Common myeloid progenitor, CD34-positive (primary cell): Measurements from ENCODE around the gene AFG1L.

Experiments
- CTCF ChIA-PET: fragments of 350-600 bp; sonication (Branson Sonifier 250); formaldehyde crosslinking; loops from one replicate; lab custom pipeline; 2021; ENCODE audit warnings: antibody characterized with exemption; lab: Charles Lee
- POLR2A ChIA-PET: fragments of 350-600 bp; sonication (Branson Sonifier 250); formaldehyde crosslinking; loops from one replicate; lab custom pipeline; 2021; ENCODE audit warnings: antibody characterized with exemption; lab: Charles Lee
- DNase-seq, 3 donors: peaks; one replicate each; pipeline versions ENCODE4 v3.0.0 to v3.0.0-alpha.2; 2013
- H3K27ac ChIP-seq, 2 experiments: 1 replicate in 1 of 2; 2 replicates in 1 of 2; pipeline ENCODE4 v1.7.0; 2013; ENCODE audit warnings: inconsistent platforms in 2 of 2, low read length in 2 of 2, mild to moderate bottlenecking in 2 of 2, low read depth in 1 of 2, moderate library complexity in 1 of 2; ENCODE audit not compliant: severe bottlenecking in 2 of 2, insufficient read depth in 1 of 2, poor library complexity in 1 of 2
- H3K27me3 ChIP-seq, 5 experiments: replicated peaks in 2 of 5; 1 replicate in 3 of 5; 2 replicates in 2 of 5; pipeline versions ENCODE4 v1.6.1 to v1.7.0; 2013; ENCODE audit warnings: low read length in 4 of 5, mild to moderate bottlenecking in 2 of 5, moderate library complexity in 2 of 5, inconsistent platforms in 1 of 5; ENCODE audit not compliant: insufficient read depth in 5 of 5, control insufficient read depth in 4 of 5
- H3K36me3 ChIP-seq, 4 experiments: 1 replicate in 2 of 4; 2 replicates in 2 of 4; pipeline versions ENCODE4 v1.6.1 to v1.7.0; 2013; ENCODE audit warnings: low read length in 3 of 4, control low read depth in 1 of 4, mild to moderate bottlenecking in 1 of 4; ENCODE audit not compliant: control insufficient read depth in 4 of 4, insufficient read depth in 4 of 4
- H3K4me1 ChIP-seq, 4 experiments: 1 replicate in 3 of 4; 2 replicates in 1 of 4; pipeline versions ENCODE4 v1.6.1 to v1.7.1; 2013; ENCODE audit warnings: low read length in 3 of 4, mild to moderate bottlenecking in 3 of 4, control low read depth in 1 of 4, inconsistent platforms in 1 of 4, moderate library complexity in 1 of 4; ENCODE audit not compliant: control insufficient read depth in 4 of 4, insufficient read depth in 4 of 4; ENCODE audit errors: control extremely low read depth in 1 of 4
- H3K4me3 ChIP-seq, 7 experiments: 1 replicate in 4 of 7; 2 replicates in 3 of 7; pipeline versions ENCODE4 v1.5.1 to v1.7.0; 2013; ENCODE audit warnings: mild to moderate bottlenecking in 7 of 7, low read length in 6 of 7, moderate library complexity in 6 of 7, inconsistent platforms in 2 of 7, low read depth in 2 of 7, control low read depth in 1 of 7; ENCODE audit not compliant: insufficient read depth in 4 of 7, control insufficient read depth in 1 of 7; ENCODE audit errors: extremely low read depth in 1 of 7
- H3K9me3 ChIP-seq, 5 experiments: 1 replicate in 4 of 5; 2 replicates in 1 of 5; pipeline versions ENCODE4 v1.6.1 to v1.7.1; 2013; ENCODE audit warnings: low read length in 4 of 5, mild to moderate bottlenecking in 2 of 5, inconsistent platforms in 1 of 5, low read depth in 1 of 5, moderate library complexity in 1 of 5; ENCODE audit not compliant: control insufficient read depth in 4 of 5, insufficient read depth in 2 of 5; ENCODE audit errors: control extremely low read depth in 1 of 5
- WGBS: methylation state at CpG from one replicate; pipeline ENCODE4 v1.1.5; 2013; ENCODE audit not compliant: insufficient coverage; 5-methylcytosine and 5-hydroxymethylcytosine counted together

The AFG1L gene

DNA sequence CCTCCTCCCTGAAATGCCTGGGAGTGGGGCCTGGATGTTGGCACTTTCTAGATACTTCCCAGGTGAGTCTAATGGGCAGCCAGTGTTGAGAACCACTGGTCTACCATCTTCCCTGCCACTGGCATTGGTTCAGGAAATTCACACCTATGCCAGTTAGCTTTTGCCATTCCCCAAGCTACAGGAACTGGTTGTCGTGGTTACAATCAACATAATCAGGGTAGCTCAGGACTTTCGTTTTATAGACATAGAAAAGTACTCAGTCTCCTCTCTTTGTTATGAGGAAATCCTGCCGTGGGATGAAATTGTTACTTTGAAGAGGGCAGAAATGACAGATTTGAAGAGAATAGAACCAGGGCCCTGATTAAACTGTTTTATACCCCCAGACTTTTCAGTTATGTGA, 137.9 kb downstream of the AFG1L start:
- H3K36me3 ChIP-seq, result no peaks in the 10 kb centered on the region
- ChIA-PET POLR2A (no interaction called here), CTCF (interaction anchor here (0.6 to 2.4 kb wide), 3 partner anchors 10 to 219 kb away, joined by 3 to 6 read pairs (median 3); no protein-coding TSS in a partner anchor)
- no peak overlapping the region for H3K27ac ChIP-seq
- H3K9me3 ChIP-seq, result no peaks in the 10 kb centered on the region
- peak; percentile 31 to 76 (median 57) for DNase-seq
- no peaks in the 10 kb centered on the region for H3K27me3 ChIP-seq
- peak overlapping the region in 2 of 7 experiments; percentile 15 to 32 for H3K4me3 ChIP-seq
- peaks cover 0 to 9% (median 1%) of the 10 kb centered on the region in 4 experiments for H3K4me1 ChIP-seq
- WGBS, result no CpG with 5 or more reads among the region's 3 CpGs

DNA sequence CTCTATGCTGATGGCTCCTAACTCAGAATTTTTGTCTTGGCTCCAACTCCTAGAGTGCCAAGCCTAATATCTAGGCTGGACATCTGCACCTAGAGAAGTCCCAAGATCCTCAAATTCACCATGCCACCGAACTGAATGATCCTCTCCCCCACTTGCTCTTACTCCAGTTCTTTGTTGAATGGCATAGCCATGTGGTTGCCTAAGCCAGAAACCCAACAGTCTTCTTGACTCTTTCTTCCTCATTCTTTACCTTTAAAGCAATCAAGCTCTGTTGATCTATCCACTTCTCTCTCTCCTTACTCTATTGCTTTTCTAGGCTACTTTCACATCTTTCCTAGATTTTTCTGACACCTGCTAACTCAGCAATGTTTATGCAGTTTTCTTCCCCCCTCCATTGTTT, 139.4 kb downstream of the AFG1L start:
- CTCF ChIA-PET, result interaction anchor here (1.3 to 2.4 kb wide), 2 partner anchors 8 to 187 kb away, joined by 3 to 6 read pairs; no protein-coding TSS in a partner anchor
- H3K36me3 ChIP-seq, result no peaks in the 10 kb centered on the region
- 100% methylated on average over 1 of the region's 1 CpG for WGBS
- no peaks in the 10 kb centered on the region for H3K9me3 ChIP-seq
- no peak overlapping the region for H3K27ac ChIP-seq
- POLR2A ChIA-PET, result no interaction called here
- no peak for DNase-seq
- peaks cover 0 to 9% (median 1%) of the 10 kb centered on the region in 4 experiments for H3K4me1 ChIP-seq
- H3K4me3 ChIP-seq, result no peak overlapping the region
- no peaks in the 10 kb centered on the region for H3K27me3 ChIP-seq

DNA sequence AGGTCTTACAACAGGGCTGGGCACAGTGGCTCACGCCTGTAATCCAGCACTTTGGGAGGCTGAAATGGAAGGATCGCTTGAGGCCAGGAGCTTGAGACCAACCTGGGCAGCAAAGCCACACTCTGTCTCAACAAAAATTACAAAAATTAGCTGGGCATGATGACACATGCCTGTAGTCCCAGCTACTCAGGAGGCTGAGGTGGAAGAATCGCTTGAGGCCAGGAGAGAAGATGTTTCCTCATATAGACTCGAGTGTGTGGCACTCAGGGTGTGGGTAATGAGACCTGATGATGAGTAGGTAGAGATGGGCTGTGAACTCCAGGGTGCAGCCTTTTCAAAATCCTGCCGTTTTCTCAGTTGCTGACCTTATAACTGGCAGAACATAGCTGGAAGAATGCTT, 140.5 kb downstream of the AFG1L start:
- H3K27me3 ChIP-seq, result no peaks in the 10 kb centered on the region
- DNase-seq, result no peak
- H3K4me1 ChIP-seq, result peaks cover 0 to 9% (median 1%) of the 10 kb centered on the region in 4 experiments
- no peaks in the 10 kb centered on the region for H3K9me3 ChIP-seq
- POLR2A ChIA-PET, result no interaction called here
- no peak overlapping the region for H3K4me3 ChIP-seq
- no peaks in the 10 kb centered on the region for H3K36me3 ChIP-seq
- no peak overlapping the region for H3K27ac ChIP-seq
- WGBS, result 90% methylated on average over 3 of the region's 5 CpGs
- CTCF ChIA-PET, result no interaction called here

DNA sequence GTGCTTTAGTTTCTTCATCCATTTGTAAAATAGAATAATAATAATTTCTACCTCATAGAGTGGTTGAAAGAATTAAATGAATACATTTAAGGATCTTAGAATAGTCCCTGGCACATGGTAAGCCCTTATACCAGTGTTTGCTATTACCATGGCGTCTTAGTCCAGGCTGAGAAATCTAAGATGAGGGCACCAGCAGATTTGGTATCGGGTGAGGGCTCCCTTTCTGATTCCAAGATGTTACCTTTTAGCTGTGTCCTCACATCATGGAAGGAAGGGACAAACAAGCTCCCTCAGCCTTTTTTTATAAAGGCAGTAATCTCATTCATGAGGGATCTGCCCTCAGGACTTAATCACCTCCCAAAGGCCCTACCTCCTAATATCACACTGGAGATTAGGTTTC, 141.9 kb downstream of the AFG1L start:
- ChIA-PET POLR2A (no interaction called here), CTCF (no interaction called here)
- Histone ChIP-seq H3K27ac (no peak overlapping the region), H3K36me3 (no peaks in the 10 kb centered on the region), H3K27me3 (no peaks in the 10 kb centered on the region), H3K4me1 (peaks cover 0 to 9% (median 1%) of the 10 kb centered on the region in 4 experiments), H3K9me3 (no peaks in the 10 kb centered on the region), H3K4me3 (no peak overlapping the region)
- no peak for DNase-seq
- 94% methylated on average over 2 of the region's 2 CpGs for WGBS

DNA sequence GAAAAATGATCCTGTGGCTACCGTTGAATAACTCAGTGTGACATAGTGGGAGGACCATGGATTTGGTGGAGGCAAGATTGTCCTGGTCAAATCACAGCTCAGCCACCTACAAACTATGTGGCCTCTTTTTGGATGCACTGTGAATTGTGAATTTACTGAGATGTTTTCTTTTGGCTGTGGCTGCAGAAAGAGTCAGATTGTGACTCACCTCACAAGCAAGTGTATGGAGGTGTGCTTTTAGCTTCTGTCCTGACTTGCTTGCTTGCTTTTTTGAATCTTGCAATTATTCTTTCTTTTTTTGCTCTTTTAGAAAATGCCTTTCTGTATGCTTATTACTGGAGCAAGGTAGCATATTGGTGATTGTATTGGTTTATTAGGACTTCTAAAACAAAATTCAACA, 143.0 kb downstream of the AFG1L start:
- WGBS, result 80% methylated on average over 1 of the region's 1 CpG
- H3K4me3 ChIP-seq, result no peak overlapping the region
- H3K27ac ChIP-seq, result no peak overlapping the region
- ChIA-PET CTCF (no interaction called here), POLR2A (no interaction called here)
- peaks cover 0 to 5% (median under 1%) of the 10 kb centered on the region in 4 experiments for H3K4me1 ChIP-seq
- no peaks in the 10 kb centered on the region for H3K36me3 ChIP-seq
- no peaks in the 10 kb centered on the region for H3K9me3 ChIP-seq
- no peaks in the 10 kb centered on the region for H3K27me3 ChIP-seq
- DNase-seq, result no peak

DNA sequence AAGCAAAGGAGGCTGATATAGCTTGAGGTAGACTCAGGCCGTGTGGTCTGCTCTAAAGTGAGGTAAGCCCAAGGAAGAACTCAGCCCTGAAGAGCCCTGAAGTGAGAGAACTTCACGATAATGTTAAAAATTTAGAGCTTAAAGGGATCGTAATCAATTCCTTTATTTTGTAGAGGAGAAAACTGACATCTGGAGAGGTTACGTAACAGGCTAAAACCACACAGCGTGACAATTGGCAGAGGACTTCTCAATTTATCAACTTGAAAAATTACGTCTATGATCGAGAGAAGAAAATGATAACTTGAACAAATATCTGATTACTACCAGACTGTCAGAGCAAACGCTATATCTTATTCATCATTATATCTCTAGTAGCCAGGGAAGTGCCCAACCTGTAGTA, 144.1 kb downstream of the AFG1L start:
- H3K4me1 ChIP-seq, result no peaks in the 10 kb centered on the region
- WGBS, result 93% methylated on average over 2 of the region's 8 CpGs
- H3K4me3 ChIP-seq, result no peak overlapping the region
- ChIA-PET CTCF (interaction anchor here (1.0 to 1.4 kb wide), 2 partner anchors 9 to 18 kb away, joined by 3 read pairs; no protein-coding TSS in a partner anchor), POLR2A (no interaction called here)
- DNase-seq, result peak in 2 of 3 donors; percentile 48 to 56
- H3K36me3 ChIP-seq, result no peaks in the 10 kb centered on the region
- no peaks in the 10 kb centered on the region for H3K9me3 ChIP-seq
- no peak overlapping the region for H3K27ac ChIP-seq
- no peaks in the 10 kb centered on the region for H3K27me3 ChIP-seq

DNA sequence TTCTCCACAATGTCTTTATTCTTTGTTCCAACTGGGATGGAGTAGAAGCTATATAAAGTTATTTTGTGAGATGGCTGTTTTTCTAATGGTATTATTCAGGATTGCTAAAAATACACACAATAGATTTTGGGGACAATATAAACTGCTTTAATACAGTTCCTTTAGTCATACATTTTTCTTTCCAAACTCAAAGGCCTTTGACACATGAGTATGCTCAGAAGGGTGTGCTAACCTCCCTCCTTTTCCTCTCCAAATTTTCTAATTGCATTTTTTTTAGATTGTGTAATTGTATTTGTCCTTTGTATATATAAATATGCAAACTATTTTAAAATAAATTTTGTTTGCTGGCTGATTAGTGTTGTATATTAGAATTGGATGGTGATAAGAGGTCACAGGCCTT, 146.3 kb downstream of the AFG1L start:
- no peak for DNase-seq
- Histone ChIP-seq H3K27ac (no peak overlapping the region), H3K9me3 (no peaks in the 10 kb centered on the region), H3K4me1 (no peaks in the 10 kb centered on the region), H3K4me3 (no peak overlapping the region), H3K36me3 (no peaks in the 10 kb centered on the region), H3K27me3 (no peaks in the 10 kb centered on the region)
- ChIA-PET CTCF (no interaction called here), POLR2A (no interaction called here)
